ENCODE data around the gene DEK. TPM values are rescaled to one million over a fixed set of nuclear protein-coding genes. Genes with fewer than 3 reads are reported as not detected.

Gene DEK
- total RNA-seq, 4 donors from 2014 or later: 69.0 to 101 (median 87.9) TPM

- TF ChIP-seq, protein P1, sequence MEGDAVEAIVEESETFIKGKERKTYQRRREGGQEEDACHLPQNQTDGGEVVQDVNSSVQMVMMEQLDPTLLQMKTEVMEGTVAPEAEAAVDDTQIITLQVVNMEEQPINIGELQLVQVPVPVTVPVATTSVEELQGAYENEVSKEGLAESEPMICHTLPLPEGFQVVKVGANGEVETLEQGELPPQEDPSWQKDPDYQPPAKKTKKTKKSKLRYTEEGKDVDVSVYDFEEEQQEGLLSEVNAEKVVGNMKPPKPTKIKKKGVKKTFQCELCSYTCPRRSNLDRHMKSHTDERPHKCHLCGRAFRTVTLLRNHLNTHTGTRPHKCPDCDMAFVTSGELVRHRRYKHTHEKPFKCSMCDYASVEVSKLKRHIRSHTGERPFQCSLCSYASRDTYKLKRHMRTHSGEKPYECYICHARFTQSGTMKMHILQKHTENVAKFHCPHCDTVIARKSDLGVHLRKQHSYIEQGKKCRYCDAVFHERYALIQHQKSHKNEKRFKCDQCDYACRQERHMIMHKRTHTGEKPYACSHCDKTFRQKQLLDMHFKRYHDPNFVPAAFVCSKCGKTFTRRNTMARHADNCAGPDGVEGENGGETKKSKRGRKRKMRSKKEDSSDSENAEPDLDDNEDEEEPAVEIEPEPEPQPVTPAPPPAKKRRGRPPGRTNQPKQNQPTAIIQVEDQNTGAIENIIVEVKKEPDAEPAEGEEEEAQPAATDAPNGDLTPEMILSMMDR (IDR thresholded peaks at IDR 0.05): no peak
- TF ChIP-seq POLR2A (IDR thresholded peaks at IDR 0.05): no peak
- intact Hi-C loops (cut with DNase I; ENCODE audit: low total_unique reads): no loop called here
- 97 to 100% methylated on average over 3 of the region's 3 CpGs for WGBS, 2 donors
- DNase-seq (ENCODE audit: low spot score in 2 of 2): no peak
- no peak overlapping the region for H3K4me3 ChIP-seq (ENCODE audit: low read depth, poor library complexity, severe bottlenecking)
Observed at GRCh38 chr6:18218233-18218632, 46.1 kb downstream of the DEK start.

GRCh38 chr6:18216411-18216810, 47.9 kb downstream of the DEK start:
- no peak overlapping the region for H3K4me3 ChIP-seq (ENCODE audit: low read depth, poor library complexity, severe bottlenecking)
- WGBS, 2 donors: 88 to 93% methylated on average over 7 of the region's 7 CpGs
- no peak for TF ChIP-seq POLR2A (IDR thresholded peaks at IDR 0.05)
- TF ChIP-seq, protein P1 (IDR thresholded peaks at IDR 0.05): no peak
- intact Hi-C loops (cut with DNase I; ENCODE audit: low total_unique reads): no loop called here
- no peak for DNase-seq (ENCODE audit: low spot score in 2 of 2)

DNA sequence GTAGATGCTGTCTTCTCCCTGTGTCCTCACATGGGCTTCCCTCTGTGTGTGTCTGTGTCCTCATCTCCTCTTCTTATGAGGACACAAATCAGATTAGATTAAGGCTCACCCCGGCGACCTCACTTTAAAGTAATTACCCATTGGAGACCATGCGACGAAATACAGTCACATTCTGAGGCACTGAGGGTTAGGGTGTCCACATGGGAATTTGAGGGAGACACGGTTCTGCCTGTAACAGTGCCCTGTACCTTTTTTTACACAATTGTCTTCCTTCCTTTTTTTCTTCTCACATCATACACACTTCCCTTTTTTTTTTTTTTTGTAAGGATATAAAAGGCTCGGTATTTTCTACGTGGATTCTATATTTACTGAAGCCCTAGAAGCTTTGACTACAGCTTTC, 48.9 kb downstream of the DEK start:
- WGBS, 2 donors: 79% methylated on average over 7 of the region's 7 CpGs
- H3K4me3 ChIP-seq (ENCODE audit: low read depth, poor library complexity, severe bottlenecking): no peak overlapping the region
- no peak for DNase-seq (ENCODE audit: low spot score in 2 of 2)
- TF ChIP-seq, protein P1 (IDR thresholded peaks at IDR 0.05): no peak
- TF ChIP-seq POLR2A (IDR thresholded peaks at IDR 0.05): no peak
- intact Hi-C loops (cut with DNase I; ENCODE audit: low total_unique reads): no loop called here

DNA sequence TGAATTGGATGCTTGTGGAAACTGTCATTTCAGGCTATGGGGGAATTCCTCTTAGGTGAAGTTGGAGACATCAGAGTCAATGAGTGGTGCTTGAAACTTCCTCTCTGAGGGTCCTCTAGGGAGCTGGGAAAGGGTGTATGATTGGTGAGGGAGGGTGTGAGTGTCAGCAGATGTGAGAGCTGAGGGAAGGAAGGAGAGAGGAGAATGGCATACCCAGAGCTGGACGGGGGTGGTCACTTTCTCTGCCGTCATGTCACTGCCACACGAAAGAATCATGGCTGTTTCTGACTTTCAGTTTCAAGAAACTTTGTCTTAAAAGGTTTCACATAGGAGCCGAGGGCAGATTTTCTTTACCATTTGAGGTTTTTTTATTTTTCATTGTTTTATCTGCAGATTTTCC, 50.3 kb downstream of the DEK start:
- TF ChIP-seq, protein P1 (IDR thresholded peaks at IDR 0.05): no peak
- TF ChIP-seq POLR2A (IDR thresholded peaks at IDR 0.05): no peak
- WGBS, 2 donors: 84 to 93% methylated on average over 4 of the region's 4 CpGs

GRCh38 chr6:18213439-18213838, 50.9 kb downstream of the DEK start:
- intact Hi-C loops (cut with DNase I; ENCODE audit: low total_unique reads): no loop called here
- TF ChIP-seq, protein P1 (IDR thresholded peaks at IDR 0.05): no peak
- TF ChIP-seq POLR2A (IDR thresholded peaks at IDR 0.05): no peak
- DNase-seq (ENCODE audit: low spot score in 2 of 2): no peak
- no peak overlapping the region for H3K4me3 ChIP-seq (ENCODE audit: low read depth, poor library complexity, severe bottlenecking)
- 96 to 97% methylated on average over 9 of the region's 9 CpGs for WGBS, 2 donors

More for the DNA sequence above, 50.3 kb downstream of the DEK start:
- no peak overlapping the region for H3K4me3 ChIP-seq (ENCODE audit: low read depth, poor library complexity, severe bottlenecking)
- no peak for DNase-seq (ENCODE audit: low spot score in 2 of 2)
- intact Hi-C loops (cut with DNase I; ENCODE audit: low total_unique reads): no loop called here

- TF ChIP-seq POLR2A (IDR thresholded peaks at IDR 0.05): no peak
- TF ChIP-seq, protein P1 (IDR thresholded peaks at IDR 0.05): no peak
- intact Hi-C loops (cut with DNase I; ENCODE audit: low total_unique reads): no loop called here
- DNase-seq (ENCODE audit: low spot score in 2 of 2): no peak
- WGBS, 2 donors: 89 to 93% methylated on average over 4 of the region's 4 CpGs
- no peak overlapping the region for H3K4me3 ChIP-seq (ENCODE audit: low read depth, poor library complexity, severe bottlenecking)
Observed at GRCh38 chr6:18212231-18212630, 52.1 kb downstream of the DEK start.
